LNCaP clone FGC (cell line): Measurements from ENCODE around the gene KRTAP4-8.
"Not testable (repeated sequence)": the region's sequence is repeated elsewhere in the genome, so short reads cannot be mapped to it uniquely, and the experiment has no call there.

Experiments used
- DNase-seq: peaks from one replicate; pipeline ENCODE4 v3.0.0-alpha.2; 2011; ENCODE audit warnings: low read depth
- H3K4me3 ChIP-seq: 2 replicates; pipeline ENCODE4 v1.5.1; 2011; ENCODE audit warnings: mild to moderate bottlenecking, low read depth, low read length, control low read depth
- TF ChIP-seq, protein P1 (sequence below): IDR thresholded peaks from 2 replicates; pipeline ENCODE4 v1.5.1; 2012; ENCODE audit warnings: mild to moderate bottlenecking; ENCODE audit not compliant: control insufficient read depth, insufficient read depth; ENCODE audit errors: extremely low read depth

KRTAP4-8 gene

DNA sequence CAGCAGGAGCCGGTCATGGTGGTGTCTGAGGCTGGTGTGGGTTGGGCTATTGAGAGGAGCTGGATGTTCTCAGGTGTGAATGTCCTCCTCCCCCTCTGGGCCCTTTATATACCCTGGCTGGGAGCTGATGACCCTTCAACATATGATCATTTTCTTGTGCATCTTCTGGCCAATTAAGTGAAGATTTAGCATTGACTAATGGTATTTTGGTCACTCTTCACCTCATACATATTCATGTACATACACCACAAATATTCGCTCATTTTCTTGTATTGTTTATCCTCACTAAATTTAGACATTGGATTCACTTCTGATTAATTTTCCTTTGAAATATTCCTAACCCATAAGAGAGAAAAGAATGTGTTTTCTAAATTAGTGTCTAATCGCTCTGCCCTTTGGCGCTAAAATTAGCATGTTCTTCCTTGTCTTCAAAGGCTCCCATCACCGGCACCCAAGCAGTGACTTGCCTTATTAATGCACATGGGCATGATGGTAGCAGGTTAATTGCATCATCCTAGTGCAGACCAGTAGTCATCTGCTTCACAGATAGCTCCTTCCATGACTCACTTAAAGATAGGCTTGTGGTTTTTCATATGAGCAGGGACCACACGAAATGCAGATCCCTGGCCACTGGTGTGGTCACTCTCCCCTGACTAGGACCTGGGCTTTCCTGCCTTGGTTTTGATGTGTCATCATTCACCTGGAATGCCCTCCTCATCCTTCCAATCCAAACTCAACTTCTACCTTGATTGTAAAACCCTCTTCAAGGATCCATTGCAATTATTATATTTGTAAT is 31.9 kb downstream of the KRTAP4-8 start, which contains the start of gene KRTAP2-4:
Gene KRTAP2-4 (minus strand): TSS at position 51 of the 796 bp plus-strand sequence. CDS start 34 bp downstream, at position 17.
- DNase-seq, result no peak
- TF ChIP-seq, protein P1, sequence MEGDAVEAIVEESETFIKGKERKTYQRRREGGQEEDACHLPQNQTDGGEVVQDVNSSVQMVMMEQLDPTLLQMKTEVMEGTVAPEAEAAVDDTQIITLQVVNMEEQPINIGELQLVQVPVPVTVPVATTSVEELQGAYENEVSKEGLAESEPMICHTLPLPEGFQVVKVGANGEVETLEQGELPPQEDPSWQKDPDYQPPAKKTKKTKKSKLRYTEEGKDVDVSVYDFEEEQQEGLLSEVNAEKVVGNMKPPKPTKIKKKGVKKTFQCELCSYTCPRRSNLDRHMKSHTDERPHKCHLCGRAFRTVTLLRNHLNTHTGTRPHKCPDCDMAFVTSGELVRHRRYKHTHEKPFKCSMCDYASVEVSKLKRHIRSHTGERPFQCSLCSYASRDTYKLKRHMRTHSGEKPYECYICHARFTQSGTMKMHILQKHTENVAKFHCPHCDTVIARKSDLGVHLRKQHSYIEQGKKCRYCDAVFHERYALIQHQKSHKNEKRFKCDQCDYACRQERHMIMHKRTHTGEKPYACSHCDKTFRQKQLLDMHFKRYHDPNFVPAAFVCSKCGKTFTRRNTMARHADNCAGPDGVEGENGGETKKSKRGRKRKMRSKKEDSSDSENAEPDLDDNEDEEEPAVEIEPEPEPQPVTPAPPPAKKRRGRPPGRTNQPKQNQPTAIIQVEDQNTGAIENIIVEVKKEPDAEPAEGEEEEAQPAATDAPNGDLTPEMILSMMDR, result no peak
- no peak within 1 kb of the TSS for H3K4me3 ChIP-seq

DNA sequence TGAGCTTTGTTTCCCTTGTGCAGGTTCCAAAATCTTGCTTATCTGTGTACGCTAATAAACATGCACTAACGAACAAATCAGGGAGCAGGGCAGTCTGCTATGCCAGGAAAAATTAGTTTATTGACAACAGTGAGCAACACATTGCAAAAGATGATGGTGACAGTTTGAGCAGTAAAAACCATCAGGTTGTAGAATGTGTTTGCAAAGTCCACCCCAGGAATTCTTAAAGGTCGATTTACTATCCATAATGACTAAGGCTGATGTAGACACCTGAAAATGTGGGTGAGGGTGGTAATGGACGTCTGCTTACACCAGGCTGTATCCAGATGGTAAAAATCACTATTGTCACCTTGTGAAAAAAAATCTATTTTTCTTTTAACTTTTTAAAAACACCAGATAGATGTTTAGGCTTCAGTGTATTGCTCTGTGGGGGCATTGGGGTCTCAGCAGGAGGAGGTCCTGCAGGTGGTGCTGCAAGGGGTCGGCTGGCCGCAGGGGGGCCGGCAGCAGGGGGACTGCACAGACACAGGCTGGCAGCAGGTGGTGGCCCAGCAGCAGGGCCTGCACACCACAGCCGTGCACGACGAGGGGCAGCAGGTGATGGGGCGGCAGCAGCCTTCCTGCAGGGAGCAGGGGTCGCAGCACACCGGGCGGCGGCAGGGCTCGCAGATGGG is 32.8 kb downstream of the KRTAP4-8 start:
- not testable (repeated sequence) for DNase-seq, H3K4me3 ChIP-seq

DNA sequence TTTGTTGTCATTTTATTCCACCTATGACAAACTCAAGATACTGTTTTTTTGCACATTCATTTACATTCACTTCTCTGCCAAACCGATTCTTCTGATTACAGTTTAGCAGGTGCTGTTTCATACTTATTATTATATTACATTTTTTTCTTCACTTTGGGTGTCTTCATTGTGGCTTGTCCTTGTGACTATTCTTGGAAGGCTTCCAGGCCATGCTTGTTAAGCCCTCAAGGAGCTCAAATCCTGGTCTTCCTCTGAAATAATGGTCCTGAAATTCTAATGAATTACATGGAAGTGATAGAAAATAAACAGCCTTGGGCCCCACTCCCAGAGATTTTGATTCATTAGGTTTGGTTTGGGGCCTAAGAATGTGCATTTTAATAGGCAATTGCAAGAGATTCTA is 33.6 kb downstream of the KRTAP4-8 start:
- H3K4me3 ChIP-seq, result no peak overlapping the region
- no peak for DNase-seq
- TF ChIP-seq, protein P1, result no peak

DNA sequence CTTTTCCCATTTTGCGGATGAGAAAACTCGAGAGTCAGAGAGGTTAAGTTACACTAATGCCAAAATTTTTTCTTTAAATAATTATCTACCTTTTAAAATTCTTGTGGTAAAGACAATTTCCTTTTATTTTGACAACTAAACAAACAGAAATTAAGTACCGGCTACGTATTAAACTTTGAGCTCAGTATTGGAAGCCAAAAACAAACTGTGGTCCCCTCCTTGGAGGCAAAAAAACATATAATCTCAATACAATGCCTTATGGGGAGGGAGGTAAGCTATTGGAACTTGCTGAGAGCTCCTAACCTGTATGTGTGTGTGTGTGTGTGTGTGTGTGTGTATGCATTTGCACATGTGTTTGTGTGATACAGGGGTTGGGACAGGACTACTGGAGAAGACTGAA is 34.5 kb downstream of the KRTAP4-8 start:
- TF ChIP-seq, protein P1, result no peak
- H3K4me3 ChIP-seq, result no peak overlapping the region
- DNase-seq, result no peak

DNA sequence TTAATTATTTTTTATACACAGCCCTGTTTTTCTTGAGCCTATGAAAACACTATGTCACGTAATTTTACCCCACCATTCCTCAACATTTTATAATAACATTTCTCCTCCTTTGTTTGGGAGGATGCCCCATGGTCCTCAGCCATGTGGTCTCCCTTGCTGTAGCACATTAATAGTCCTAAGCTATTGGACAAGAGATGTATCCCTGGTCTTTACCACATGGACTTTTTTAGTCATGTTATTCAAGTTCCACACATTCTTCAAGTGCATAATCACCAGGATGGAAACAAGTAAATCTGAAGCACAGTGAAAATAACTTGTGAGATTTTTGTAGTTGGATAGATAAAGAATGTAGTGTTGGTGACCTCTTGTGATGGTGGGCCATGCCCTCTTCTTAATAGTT is 36.0 kb downstream of the KRTAP4-8 start:
- no peak for DNase-seq
- H3K4me3 ChIP-seq, result no peak overlapping the region
- TF ChIP-seq, protein P1, result no peak

DNA sequence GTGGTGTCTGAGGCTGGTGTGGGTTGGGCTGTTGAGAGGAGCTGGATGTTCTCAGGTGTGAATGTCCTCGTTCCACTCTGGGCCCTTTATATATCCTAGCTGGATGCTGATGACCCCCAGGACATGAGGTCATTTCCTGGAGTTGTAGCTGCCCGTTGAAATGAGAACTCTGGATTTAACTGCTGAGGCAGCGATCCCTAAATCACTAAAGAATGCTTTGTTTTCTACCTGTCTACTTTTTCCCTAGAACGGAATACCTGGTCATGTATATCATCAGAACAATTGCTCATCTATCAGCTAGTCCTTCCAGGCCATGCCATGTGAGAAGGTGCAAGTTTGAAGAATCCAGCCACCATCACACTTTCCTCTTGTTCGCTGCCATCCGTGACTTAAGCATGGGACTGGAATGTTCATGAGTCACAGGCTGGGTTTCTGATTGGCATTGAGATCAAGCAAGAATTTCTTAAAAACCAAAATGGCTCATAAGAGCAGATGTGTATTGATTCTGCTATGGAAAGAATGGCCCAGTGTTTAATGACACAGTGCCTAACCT is 37.8 kb downstream of the KRTAP4-8 start, which contains the start of gene KRTAP2-3:
Gene KRTAP2-3 (minus strand): TSS at position 63 of the 553 bp plus-strand sequence. CDS start 64 bp downstream, outside the sequence.
- TF ChIP-seq, protein P1, result no peak
- DNase-seq, result no peak
- no peak within 1 kb of the TSS for H3K4me3 ChIP-seq

DNA sequence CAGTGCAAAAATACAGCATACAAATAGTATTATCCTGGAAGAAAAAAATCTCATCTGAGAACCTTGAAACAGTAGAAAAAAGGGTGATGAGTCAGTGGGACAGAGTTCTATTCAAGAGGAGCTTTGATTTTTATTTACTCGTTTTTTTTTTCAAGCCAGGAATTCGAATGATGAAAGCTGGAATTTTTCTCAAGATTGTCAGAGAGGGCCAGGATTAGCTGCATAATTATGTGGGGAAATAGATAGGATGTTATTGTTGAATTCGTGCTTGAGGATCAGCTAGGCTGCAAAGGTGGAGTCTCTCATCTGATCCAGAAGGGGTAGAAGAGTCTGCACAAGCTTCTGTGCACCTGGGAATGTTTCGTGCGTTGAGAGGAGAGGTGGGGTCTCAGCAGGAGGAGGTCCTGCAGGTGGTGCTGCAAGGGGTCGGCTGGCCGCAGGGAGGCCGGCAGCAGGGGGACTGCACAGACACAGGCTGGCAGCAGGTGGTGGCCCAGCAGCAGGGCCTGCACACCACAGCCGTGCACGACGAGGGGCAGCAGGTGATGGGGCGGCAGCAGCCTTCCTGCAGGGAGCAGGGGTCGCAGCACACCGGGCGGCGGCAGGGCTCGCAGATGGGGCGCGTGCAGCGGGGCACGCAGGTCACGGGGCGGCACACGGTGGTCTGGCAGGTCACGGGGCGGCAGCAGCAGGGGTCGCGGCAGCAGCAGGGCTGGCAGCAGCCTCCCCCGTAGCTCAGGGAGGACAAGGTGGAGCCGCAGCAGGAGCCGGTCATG is 38.5 kb downstream of the KRTAP4-8 start:
- not testable (repeated sequence) for H3K4me3 ChIP-seq, DNase-seq
